ENCODE results near the gene NRCAM.

Gene NRCAM

GRCh38 chr7:108308276-108308675 is 148.0 kb downstream of the NRCAM start:
- Histone ChIP-seq H3K4me3 (ENCODE audit: insufficient read depth, low read length, poor library complexity, severe bottlenecking) (no peak overlapping the region), H3K27ac (ENCODE audit: low read depth, low read length) (no peak overlapping the region), H3K9me2 (replicated peaks; ENCODE audit: insufficient read depth, low read length) (no peaks in the 10 kb centered on the region), H3K9me3 (ENCODE audit: insufficient read depth, low read length) (no peaks in the 10 kb centered on the region), H3K79me2 (ENCODE audit: insufficient read depth, low read length) (no peaks in the 10 kb centered on the region), H3F3A (ENCODE audit: insufficient read depth) (no peaks in the 10 kb centered on the region), H2AFZ (ENCODE audit: low read depth, low read length, severe bottlenecking) (no peak overlapping the region), H3K9ac (ENCODE audit: low read length) (no peak overlapping the region), H3K4me2 (ENCODE audit: low read depth, low read length, poor library complexity, severe bottlenecking) (no peak overlapping the region), H4K20me1 (ENCODE audit: low read depth, low read length) (no peaks in the 10 kb centered on the region), H3K27me3 (ENCODE audit: low read length) (no peaks in the 10 kb centered on the region), H3K36me3 (ENCODE audit: low read length) (no peaks in the 10 kb centered on the region)
- TF ChIP-seq EZH2phosphoT487 (conservative IDR thresholded peaks at IDR 0.05; ENCODE audit: low read length) = no peak
- TF ChIP-seq, protein P1, sequence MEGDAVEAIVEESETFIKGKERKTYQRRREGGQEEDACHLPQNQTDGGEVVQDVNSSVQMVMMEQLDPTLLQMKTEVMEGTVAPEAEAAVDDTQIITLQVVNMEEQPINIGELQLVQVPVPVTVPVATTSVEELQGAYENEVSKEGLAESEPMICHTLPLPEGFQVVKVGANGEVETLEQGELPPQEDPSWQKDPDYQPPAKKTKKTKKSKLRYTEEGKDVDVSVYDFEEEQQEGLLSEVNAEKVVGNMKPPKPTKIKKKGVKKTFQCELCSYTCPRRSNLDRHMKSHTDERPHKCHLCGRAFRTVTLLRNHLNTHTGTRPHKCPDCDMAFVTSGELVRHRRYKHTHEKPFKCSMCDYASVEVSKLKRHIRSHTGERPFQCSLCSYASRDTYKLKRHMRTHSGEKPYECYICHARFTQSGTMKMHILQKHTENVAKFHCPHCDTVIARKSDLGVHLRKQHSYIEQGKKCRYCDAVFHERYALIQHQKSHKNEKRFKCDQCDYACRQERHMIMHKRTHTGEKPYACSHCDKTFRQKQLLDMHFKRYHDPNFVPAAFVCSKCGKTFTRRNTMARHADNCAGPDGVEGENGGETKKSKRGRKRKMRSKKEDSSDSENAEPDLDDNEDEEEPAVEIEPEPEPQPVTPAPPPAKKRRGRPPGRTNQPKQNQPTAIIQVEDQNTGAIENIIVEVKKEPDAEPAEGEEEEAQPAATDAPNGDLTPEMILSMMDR (IDR thresholded peaks at IDR 0.05; ENCODE audit: insufficient read depth, low read length, poor library complexity, severe bottlenecking) = no peak

DNA sequence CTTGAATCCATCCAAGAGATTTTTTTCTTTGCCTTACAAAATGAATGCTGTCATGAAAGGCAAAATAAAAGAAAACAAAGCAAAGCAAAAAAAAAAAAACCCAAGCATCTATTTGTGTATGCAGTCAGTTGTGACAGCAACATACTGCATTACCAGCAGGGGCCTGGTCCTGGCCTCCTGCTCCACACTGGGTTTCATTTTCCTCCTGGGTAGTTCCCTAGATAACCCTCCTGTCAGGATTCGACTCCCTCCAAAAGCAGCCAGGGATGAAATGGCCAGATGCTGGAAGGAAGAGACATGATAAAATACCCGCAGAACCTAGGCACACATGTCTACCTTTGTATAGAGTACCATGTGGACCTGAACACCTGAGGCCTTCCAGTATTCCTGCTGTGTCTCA is 148.6 kb downstream of the NRCAM start:
- Histone ChIP-seq H3K9me2 (replicated peaks; ENCODE audit: insufficient read depth, low read length) (no peaks in the 10 kb centered on the region), H3K4me2 (ENCODE audit: low read depth, low read length, poor library complexity, severe bottlenecking) (no peak overlapping the region), H3K27ac (ENCODE audit: low read depth, low read length) (no peak overlapping the region), H3K4me3 (ENCODE audit: insufficient read depth, low read length, poor library complexity, severe bottlenecking) (no peak overlapping the region), H3K79me2 (ENCODE audit: insufficient read depth, low read length) (no peaks in the 10 kb centered on the region), H2AFZ (ENCODE audit: low read depth, low read length, severe bottlenecking) (no peak overlapping the region), H3K27me3 (ENCODE audit: low read length) (no peaks in the 10 kb centered on the region), H3K9me3 (ENCODE audit: insufficient read depth, low read length) (no peaks in the 10 kb centered on the region), H3K9ac (ENCODE audit: low read length) (no peak overlapping the region), H3F3A (ENCODE audit: insufficient read depth) (no peaks in the 10 kb centered on the region), H3K36me3 (ENCODE audit: low read length) (no peaks in the 10 kb centered on the region), H4K20me1 (ENCODE audit: low read depth, low read length) (no peaks in the 10 kb centered on the region)
- TF ChIP-seq, protein P1 (IDR thresholded peaks at IDR 0.05; ENCODE audit: insufficient read depth, low read length, poor library complexity, severe bottlenecking) = no peak
- no peak for TF ChIP-seq EZH2phosphoT487 (conservative IDR thresholded peaks at IDR 0.05; ENCODE audit: low read length)

- Histone ChIP-seq H3K4me2 (ENCODE audit: low read depth, low read length, poor library complexity, severe bottlenecking) (no peak overlapping the region), H3K36me3 (ENCODE audit: low read length) (no peaks in the 10 kb centered on the region), H3K4me3 (ENCODE audit: insufficient read depth, low read length, poor library complexity, severe bottlenecking) (no peak overlapping the region), H3K9ac (ENCODE audit: low read length) (no peak overlapping the region), H4K20me1 (ENCODE audit: low read depth, low read length) (no peaks in the 10 kb centered on the region), H3K79me2 (ENCODE audit: insufficient read depth, low read length) (no peaks in the 10 kb centered on the region), H3K9me2 (replicated peaks; ENCODE audit: insufficient read depth, low read length) (no peaks in the 10 kb centered on the region), H3F3A (ENCODE audit: insufficient read depth) (no peaks in the 10 kb centered on the region), H2AFZ (ENCODE audit: low read depth, low read length, severe bottlenecking) (no peak overlapping the region), H3K27me3 (ENCODE audit: low read length) (no peaks in the 10 kb centered on the region), H3K27ac (ENCODE audit: low read depth, low read length) (no peak overlapping the region), H3K9me3 (ENCODE audit: insufficient read depth, low read length) (no peaks in the 10 kb centered on the region)
- TF ChIP-seq, protein P1 (IDR thresholded peaks at IDR 0.05; ENCODE audit: insufficient read depth, low read length, poor library complexity, severe bottlenecking) = no peak
- no peak for TF ChIP-seq EZH2phosphoT487 (conservative IDR thresholded peaks at IDR 0.05; ENCODE audit: low read length)
These were observed 149.0 kb downstream of the NRCAM start for GRCh38 chr7:108307194-108307593.

All from SU-DHL-6 (cell line).